ENCODE results near the gene PRKN.

DNA sequence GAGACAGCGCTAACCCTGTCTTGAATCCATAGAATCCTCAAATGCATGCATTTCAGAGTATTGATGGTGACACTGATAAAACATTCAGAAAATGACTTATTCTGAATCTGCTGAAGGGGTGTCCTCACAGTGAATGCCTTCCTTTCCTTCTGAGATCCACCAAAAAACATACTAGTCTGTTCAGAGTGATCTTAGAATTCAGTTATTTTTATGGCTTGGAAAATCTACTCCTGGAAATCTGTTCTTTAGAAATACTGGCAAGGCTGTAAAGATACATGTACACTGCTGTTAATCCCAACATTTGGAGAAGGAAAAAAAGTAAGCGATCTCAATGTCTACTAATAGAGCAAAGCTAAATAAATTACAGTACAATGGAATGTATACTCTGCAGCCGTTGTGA lies 781.1 kb downstream of the PRKN start:
- TF ChIP-seq CTCF (conservative IDR thresholded peaks at IDR 0.05), result no peak
- TF ChIP-seq ZFX (IDR thresholded peaks at IDR 0.05), result no peak

Data from C4-2B (cell line).